Measurements from ENCODE around the gene GNE. TPM values are rescaled to one million over a fixed set of nuclear protein-coding genes. Genes with fewer than 3 reads are reported as not detected.
"Not testable (repeated sequence)": the region's sequence is repeated elsewhere in the genome, so short reads cannot be mapped to it uniquely, and the experiment has no call there.

Gene GNE
- 7.2 TPM for total RNA-seq

- Histone ChIP-seq H3K4me1 (peaks cover 0 to 11% of the 10 kb centered on the region in 2 donors), H3K36me3 (peaks cover 0 to 3% of the 10 kb centered on the region in 2 donors), H3K27ac (peak within 1 kb of the TSS; percentile 98 to 100), H3K27me3 (no peaks in the 10 kb centered on the region), H3K9me3 (no peaks in the 10 kb centered on the region), H3K4me3 (peak within 1 kb of the TSS; percentile 69 to 100)
- intact Hi-C loops (cut with DNase I), result loop anchor here (1.0 to 5.0 kb wide), 5 partner anchors 68 to 321 kb away; partner anchors contain the start of genes CLTA and RECK
- DNase-seq (ENCODE audit: low spot score in 2 of 2), result peak; percentile 88 to 99
- TF ChIP-seq CTCF (IDR thresholded peaks at IDR 0.05), result no peak
Observed at GRCh38 chr9:36258208-36258995, at the start of gene GNE. Gene GNE, minus strand, starts transcription at chr9:36258448. Its CDS starts 9,093 bp downstream, at chr9:36249355.

- TF ChIP-seq CTCF (IDR thresholded peaks at IDR 0.05), result no peak
- Histone ChIP-seq H3K27ac (no peak overlapping the region), H3K36me3 (no peaks in the 10 kb centered on the region), H3K4me3 (no peak overlapping the region), H3K9me3 (no peaks in the 10 kb centered on the region), H3K27me3 (no peaks in the 10 kb centered on the region), H3K4me1 (no peaks in the 10 kb centered on the region)
- intact Hi-C loops (cut with DNase I), result no loop called here
- no peak for DNase-seq (ENCODE audit: low spot score in 2 of 2)
Observed at GRCh38 chr9:36306471-36307306, 48.4 kb upstream of the GNE start.

GRCh38 chr9:36304366-36304765 is 46.1 kb upstream of the GNE start:
- intact Hi-C loops (cut with DNase I); H3K36me3 ChIP-seq; DNase-seq (ENCODE audit: low spot score in 2 of 2); H3K27me3 ChIP-seq; H3K4me1 ChIP-seq; H3K9me3 ChIP-seq; H3K4me3 ChIP-seq; H3K27ac ChIP-seq: not testable (repeated sequence)

GRCh38 chr9:36301227-36301626 is 43.0 kb upstream of the GNE start:
- Histone ChIP-seq H3K9me3 (no peaks in the 10 kb centered on the region), H3K36me3 (no peaks in the 10 kb centered on the region), H3K27me3 (no peaks in the 10 kb centered on the region), H3K4me1 (no peaks in the 10 kb centered on the region), H3K4me3 (no peak overlapping the region), H3K27ac (no peak overlapping the region)
- intact Hi-C loops (cut with DNase I), result no loop called here
- no peak for TF ChIP-seq CTCF (IDR thresholded peaks at IDR 0.05)
- no peak for DNase-seq (ENCODE audit: low spot score in 2 of 2)

- no peaks in the 10 kb centered on the region for H3K4me1 ChIP-seq
- intact Hi-C loops (cut with DNase I), result no loop called here
- DNase-seq (ENCODE audit: low spot score in 2 of 2), result no peak
- no peak for TF ChIP-seq CTCF (IDR thresholded peaks at IDR 0.05)
- H3K9me3 ChIP-seq, result no peaks in the 10 kb centered on the region
- H3K36me3 ChIP-seq, result no peaks in the 10 kb centered on the region
- no peak overlapping the region for H3K4me3 ChIP-seq
- H3K27ac ChIP-seq, result no peak overlapping the region
- no peaks in the 10 kb centered on the region for H3K27me3 ChIP-seq
Observed at GRCh38 chr9:36298566-36298965, 40.3 kb upstream of the GNE start.

- H3K36me3 ChIP-seq, result no peaks in the 10 kb centered on the region
- H3K27me3 ChIP-seq, result no peaks in the 10 kb centered on the region
- no peaks in the 10 kb centered on the region for H3K4me1 ChIP-seq
- no peak for DNase-seq (ENCODE audit: low spot score in 2 of 2)
- intact Hi-C loops (cut with DNase I), result no loop called here
- H3K9me3 ChIP-seq, result no peaks in the 10 kb centered on the region
- no peak overlapping the region for H3K4me3 ChIP-seq
- no peak overlapping the region for H3K27ac ChIP-seq
- TF ChIP-seq CTCF (IDR thresholded peaks at IDR 0.05), result no peak
Observed at GRCh38 chr9:36297798-36298197, 39.5 kb upstream of the GNE start.

GRCh38 chr9:36294996-36295395 is 36.7 kb upstream of the GNE start:
- H3K27me3 ChIP-seq; H3K4me3 ChIP-seq; DNase-seq (ENCODE audit: low spot score in 2 of 2); H3K36me3 ChIP-seq; H3K4me1 ChIP-seq; H3K27ac ChIP-seq; H3K9me3 ChIP-seq; intact Hi-C loops (cut with DNase I): not testable (repeated sequence)

All from ascending aorta (tissue), 2 donors.